ENCODE measurements around the gene SLC25A13.

- TF ChIP-seq POLR2A (IDR thresholded peaks at IDR 0.05; ENCODE audit: low read depth, low read length) (no peak), POLR2AphosphoS5 (IDR thresholded peaks at IDR 0.05; ENCODE audit: low read depth, low read length) (no peak)
These were observed 11.8 kb downstream of the SLC25A13 start for GRCh38 chr7:96310110-96310509.

Measured in GM12891 (cell line).